ENCODE data around the gene SCAANT1. TPM values are rescaled to one million over a fixed set of nuclear protein-coding genes. Genes with fewer than 3 reads are reported as not detected.

Gene SCAANT1
- total and polyA plus RNA-seq, 3 experiments from 2014 or later: not detected

GRCh38 chr3:63891518-63891917, 20.7 kb downstream of the SCAANT1 start:
- Mint-ChIP-seq H3K9me3 (no peaks in the 10 kb centered on the region), H3K4me3 (no peak overlapping the region), H3K36me3 (peaks cover 0 to 12% (median 9%) of the 10 kb centered on the region in 3 donors), H3K4me1 (peaks cover 35 to 80% (median 62%) of the 10 kb centered on the region in 3 donors), H3K27ac (no peak overlapping the region), H3K27me3 (no peaks in the 10 kb centered on the region)
- no peak for DNase-seq
- POLR2A ChIA-PET: no interaction called here
- CTCF ChIA-PET: no interaction called here
- no peak overlapping the region for H3K4me3 ChIP-seq (ENCODE audit: low read length)
- H3K9me3 ChIP-seq (ENCODE audit: low read length): no peaks in the 10 kb centered on the region
- no peaks in the 10 kb centered on the region for H3K27me3 ChIP-seq (ENCODE audit: insufficient read depth, low read length, poor library complexity, severe bottlenecking)
- no peak overlapping the region for H3K27ac ChIP-seq (ENCODE audit: low read depth, low read length)
- H3K4me1 ChIP-seq (ENCODE audit: insufficient read depth, low read length): peaks cover 8% of the 10 kb centered on the region
- no peaks in the 10 kb centered on the region for H3K36me3 ChIP-seq (ENCODE audit: insufficient read depth, low read length)

GRCh38 chr3:63886858-63887257, 25.3 kb downstream of the SCAANT1 start:
- Histone ChIP-seq H3K27ac (ENCODE audit: low read depth, low read length) (no peak overlapping the region), H3K36me3 (ENCODE audit: insufficient read depth, low read length) (no peaks in the 10 kb centered on the region), H3K4me1 (ENCODE audit: insufficient read depth, low read length) (no peaks in the 10 kb centered on the region), H3K9me3 (ENCODE audit: low read length) (no peaks in the 10 kb centered on the region), H3K4me3 (ENCODE audit: low read length) (no peak overlapping the region), H3K27me3 (ENCODE audit: insufficient read depth, low read length, poor library complexity, severe bottlenecking) (no peaks in the 10 kb centered on the region)
- Mint-ChIP-seq H3K27ac (peak overlapping the region in 7 of 8 donors; percentile 16 to 86 (median 70)), H3K9me3 (no peaks in the 10 kb centered on the region), H3K4me3 (peak overlapping the region in 2 of 7 donors; percentile 18 to 27), H3K36me3 (peaks cover 0 to 10% (median 7%) of the 10 kb centered on the region in 3 donors), H3K27me3 (no peaks in the 10 kb centered on the region), H3K4me1 (peaks cover 24 to 69% (median 59%) of the 10 kb centered on the region in 3 donors)
- CTCF ChIA-PET: no interaction called here
- DNase-seq: no peak
- POLR2A ChIA-PET: no interaction called here

GRCh38 chr3:63880653-63881052, 31.5 kb downstream of the SCAANT1 start:
- Histone ChIP-seq H3K9me3 (ENCODE audit: low read length) (no peaks in the 10 kb centered on the region), H3K4me3 (ENCODE audit: low read length) (no peak overlapping the region), H3K27me3 (ENCODE audit: insufficient read depth, low read length, poor library complexity, severe bottlenecking) (no peaks in the 10 kb centered on the region), H3K4me1 (ENCODE audit: insufficient read depth, low read length) (peaks cover 17% of the 10 kb centered on the region), H3K36me3 (ENCODE audit: insufficient read depth, low read length) (no peaks in the 10 kb centered on the region), H3K27ac (ENCODE audit: low read depth, low read length) (no peak overlapping the region)
- Mint-ChIP-seq H3K36me3 (peaks cover 0 to 7% (median 4%) of the 10 kb centered on the region in 3 donors), H3K4me1 (peaks cover 56 to 88% (median 78%) of the 10 kb centered on the region in 3 donors), H3K4me3 (no peak overlapping the region), H3K9me3 (no peaks in the 10 kb centered on the region), H3K27ac (peak overlapping the region in 4 of 8 donors; percentile 5 to 79 (median 32)), H3K27me3 (no peaks in the 10 kb centered on the region)
- POLR2A ChIA-PET: no interaction called here
- CTCF ChIA-PET: no interaction called here
- DNase-seq: no peak

- DNase-seq: no peak
- Histone ChIP-seq H3K27ac (ENCODE audit: low read depth, low read length) (no peak overlapping the region), H3K27me3 (ENCODE audit: insufficient read depth, low read length, poor library complexity, severe bottlenecking) (no peaks in the 10 kb centered on the region), H3K4me3 (ENCODE audit: low read length) (no peak overlapping the region), H3K4me1 (ENCODE audit: insufficient read depth, low read length) (peaks cover 24% of the 10 kb centered on the region), H3K9me3 (ENCODE audit: low read length) (no peaks in the 10 kb centered on the region), H3K36me3 (ENCODE audit: insufficient read depth, low read length) (no peaks in the 10 kb centered on the region)
- Mint-ChIP-seq H3K4me3 (peak overlapping the region in 2 of 7 donors; percentile 3 to 46), H3K27me3 (no peaks in the 10 kb centered on the region), H3K9me3 (no peaks in the 10 kb centered on the region), H3K4me1 (peaks cover 65 to 92% (median 87%) of the 10 kb centered on the region in 3 donors), H3K27ac (peak overlapping the region; percentile 4 to 84 (median 33)), H3K36me3 (peaks cover 0 to 9% (median 4%) of the 10 kb centered on the region in 3 donors)
- ChIA-PET CTCF (no interaction called here), POLR2A (no interaction called here)
Measured at GRCh38 chr3:63878394-63879060, 33.7 kb downstream of the SCAANT1 start.

- DNase-seq: no peak
- ChIA-PET CTCF (no interaction called here), POLR2A (no interaction called here)
- H3K27me3 Mint-ChIP-seq: no peaks in the 10 kb centered on the region
- Histone ChIP-seq H3K9me3 (ENCODE audit: low read length) (no peaks in the 10 kb centered on the region), H3K4me3 (ENCODE audit: low read length) (no peak overlapping the region), H3K27me3 (ENCODE audit: insufficient read depth, low read length, poor library complexity, severe bottlenecking) (no peaks in the 10 kb centered on the region), H3K27ac (ENCODE audit: low read depth, low read length) (no peak overlapping the region), H3K36me3 (ENCODE audit: insufficient read depth, low read length) (no peaks in the 10 kb centered on the region), H3K4me1 (ENCODE audit: insufficient read depth, low read length) (peaks cover 24% of the 10 kb centered on the region)
- H3K36me3 Mint-ChIP-seq: peaks cover 0 to 9% (median 4%) of the 10 kb centered on the region in 3 donors
- peaks cover 67 to 89% (median 87%) of the 10 kb centered on the region in 3 donors for H3K4me1 Mint-ChIP-seq
- peak overlapping the region in 7 of 8 donors; percentile 4 to 78 (median 28) for H3K27ac Mint-ChIP-seq
- no peaks in the 10 kb centered on the region for H3K9me3 Mint-ChIP-seq
- no peak overlapping the region for H3K4me3 Mint-ChIP-seq
Measured at GRCh38 chr3:63877737-63878393, 34.3 kb downstream of the SCAANT1 start.

- POLR2A ChIA-PET: no interaction called here
- CTCF ChIA-PET: interaction anchor here (1.4 kb wide), 1 partner anchor 9 kb away, joined by 3 read pairs; no protein-coding TSS in a partner anchor
Measured at GRCh38 chr3:63876260-63876659, 35.9 kb downstream of the SCAANT1 start.

GRCh38 chr3:63875510-63875909, 36.7 kb downstream of the SCAANT1 start:
- H3K27me3 Mint-ChIP-seq: no peaks in the 10 kb centered on the region
- POLR2A ChIA-PET: no interaction called here

More at GRCh38 chr3:63876260-63876659, 35.9 kb downstream of the SCAANT1 start:
- Histone ChIP-seq H3K4me3 (ENCODE audit: low read length) (no peak overlapping the region), H3K27ac (ENCODE audit: low read depth, low read length) (no peak overlapping the region), H3K27me3 (ENCODE audit: insufficient read depth, low read length, poor library complexity, severe bottlenecking) (no peaks in the 10 kb centered on the region), H3K9me3 (ENCODE audit: low read length) (no peaks in the 10 kb centered on the region), H3K4me1 (ENCODE audit: insufficient read depth, low read length) (peaks cover 24% of the 10 kb centered on the region), H3K36me3 (ENCODE audit: insufficient read depth, low read length) (no peaks in the 10 kb centered on the region)
- Mint-ChIP-seq H3K4me1 (peaks cover 69 to 93% (median 89%) of the 10 kb centered on the region in 3 donors), H3K4me3 (no peak overlapping the region), H3K27ac (peak overlapping the region in 1 of 8 donors; percentile 23), H3K9me3 (no peaks in the 10 kb centered on the region), H3K36me3 (peaks cover 0 to 9% (median 4%) of the 10 kb centered on the region in 3 donors), H3K27me3 (no peaks in the 10 kb centered on the region)
- DNase-seq: no peak

GRCh38 chr3:63874769-63875168, 37.4 kb downstream of the SCAANT1 start:
- CTCF ChIA-PET: interaction anchor here (1.2 to 1.3 kb wide), 2 partner anchors 11 to 37 kb away, joined by 3 read pairs; partner anchors contain the start of genes ATXN7, SCAANT1 and THOC7
- H3K27ac Mint-ChIP-seq: peak overlapping the region in 2 of 8 donors; percentile 20 to 47

More at GRCh38 chr3:63875510-63875909, 36.7 kb downstream of the SCAANT1 start:
- DNase-seq: no peak
- Histone ChIP-seq H3K9me3 (ENCODE audit: low read length) (no peaks in the 10 kb centered on the region), H3K27ac (ENCODE audit: low read depth, low read length) (no peak overlapping the region), H3K27me3 (ENCODE audit: insufficient read depth, low read length, poor library complexity, severe bottlenecking) (no peaks in the 10 kb centered on the region), H3K4me3 (ENCODE audit: low read length) (no peak overlapping the region), H3K4me1 (ENCODE audit: insufficient read depth, low read length) (peaks cover 24% of the 10 kb centered on the region), H3K36me3 (ENCODE audit: insufficient read depth, low read length) (no peaks in the 10 kb centered on the region)
- peaks cover 67 to 91% (median 87%) of the 10 kb centered on the region in 3 donors for H3K4me1 Mint-ChIP-seq
- H3K4me3 Mint-ChIP-seq: no peak overlapping the region
- CTCF ChIA-PET: interaction anchor here (0.6 to 1.4 kb wide), 4 partner anchors 9 to 608 kb away, joined by 3 read pairs; partner anchors contain the start of genes ATXN7, SCAANT1 and THOC7
- H3K36me3 Mint-ChIP-seq: peaks cover 0 to 8% (median 4%) of the 10 kb centered on the region in 3 donors
- no peaks in the 10 kb centered on the region for H3K9me3 Mint-ChIP-seq
- H3K27ac Mint-ChIP-seq: peak overlapping the region in 3 of 8 donors; percentile 32 to 78 (median 75)

More at GRCh38 chr3:63874769-63875168, 37.4 kb downstream of the SCAANT1 start:
- H3K4me1 ChIP-seq (ENCODE audit: insufficient read depth, low read length): peaks cover 24% of the 10 kb centered on the region
- no peaks in the 10 kb centered on the region for H3K27me3 ChIP-seq (ENCODE audit: insufficient read depth, low read length, poor library complexity, severe bottlenecking)
- H3K9me3 Mint-ChIP-seq: no peaks in the 10 kb centered on the region
- H3K4me1 Mint-ChIP-seq: peaks cover 65 to 90% (median 88%) of the 10 kb centered on the region in 3 donors
- H3K4me3 Mint-ChIP-seq: no peak overlapping the region
- H3K27me3 Mint-ChIP-seq: no peaks in the 10 kb centered on the region
- no peak for DNase-seq
- H3K4me3 ChIP-seq (ENCODE audit: low read length): no peak overlapping the region
- H3K9me3 ChIP-seq (ENCODE audit: low read length): no peaks in the 10 kb centered on the region
- H3K27ac ChIP-seq (ENCODE audit: low read depth, low read length): no peak overlapping the region
- POLR2A ChIA-PET: no interaction called here
- peaks cover 0 to 5% (median 4%) of the 10 kb centered on the region in 3 donors for H3K36me3 Mint-ChIP-seq
- H3K36me3 ChIP-seq (ENCODE audit: insufficient read depth, low read length): no peaks in the 10 kb centered on the region
